NCI-H345 treated with DMSO at 0.1 percent for 48 hours (cell line): ENCODE data around the gene RNU1-4.
"Not testable (repeated sequence)": the region's sequence is repeated elsewhere in the genome, so short reads cannot be mapped to it uniquely, and the experiment has no call there.

Experiments used
- DNase-seq: peaks from one replicate; lab custom pipeline; 2025; ENCODE audit not compliant: unreplicated experiment; lab: John Stamatoyannopoulos, UW

RNU1-4 gene

GRCh38 chr1:16765731-16766605 is 25.7 kb downstream of the RNU1-4 start:
- DNase-seq: not testable (repeated sequence)

GRCh38 chr1:16766689-16767256 is 26.5 kb downstream of the RNU1-4 start:
- not testable (repeated sequence) for DNase-seq

GRCh38 chr1:16770139-16770759 is 29.9 kb downstream of the RNU1-4 start:
- not testable (repeated sequence) for DNase-seq

- DNase-seq: not testable (repeated sequence)
Measured at GRCh38 chr1:16770896-16771446, 30.7 kb downstream of the RNU1-4 start.

- DNase-seq: not testable (repeated sequence)
Measured at GRCh38 chr1:16772275-16773204, 32.2 kb downstream of the RNU1-4 start.

GRCh38 chr1:16773205-16773596 is 32.9 kb downstream of the RNU1-4 start:
- not testable (repeated sequence) for DNase-seq

GRCh38 chr1:16773723-16774122 is 33.4 kb downstream of the RNU1-4 start:
- not testable (repeated sequence) for DNase-seq

GRCh38 chr1:16774773-16775172 is 34.5 kb downstream of the RNU1-4 start:
- not testable (repeated sequence) for DNase-seq

GRCh38 chr1:16775290-16775689 is 35.0 kb downstream of the RNU1-4 start:
- not testable (repeated sequence) for DNase-seq

- not testable (repeated sequence) for DNase-seq
Measured at GRCh38 chr1:16776248-16776647, 35.9 kb downstream of the RNU1-4 start.

GRCh38 chr1:16776835-16777234 is 36.5 kb downstream of the RNU1-4 start:
- not testable (repeated sequence) for DNase-seq

- not testable (repeated sequence) for DNase-seq
Measured at GRCh38 chr1:16777821-16778220, 37.5 kb downstream of the RNU1-4 start.

GRCh38 chr1:16779525-16779924 is 39.2 kb downstream of the RNU1-4 start:
- DNase-seq: not testable (repeated sequence)

- DNase-seq: not testable (repeated sequence)
Measured at GRCh38 chr1:16781033-16781432, 40.7 kb downstream of the RNU1-4 start.

- DNase-seq: not testable (repeated sequence)
Measured at GRCh38 chr1:16781625-16782024, 41.3 kb downstream of the RNU1-4 start.

GRCh38 chr1:16784955-16785354 is 44.6 kb downstream of the RNU1-4 start:
- not testable (repeated sequence) for DNase-seq

GRCh38 chr1:16786362-16786761 is 46.0 kb downstream of the RNU1-4 start:
- DNase-seq: not testable (repeated sequence)

- not testable (repeated sequence) for DNase-seq
Measured at GRCh38 chr1:16787175-16787574, 46.9 kb downstream of the RNU1-4 start.

- not testable (repeated sequence) for DNase-seq
Measured at GRCh38 chr1:16787711-16788110, 47.4 kb downstream of the RNU1-4 start.
